GM21390 (cell line): ENCODE measurements around the gene SV2B.

Experiments used
- ATAC-seq: cut with Tn5 transposase; IDR thresholded peaks from one replicate; pipeline ENCODE4 v1.9.1; 2021; ENCODE audit not compliant: unreplicated experiment

The SV2B gene

DNA sequence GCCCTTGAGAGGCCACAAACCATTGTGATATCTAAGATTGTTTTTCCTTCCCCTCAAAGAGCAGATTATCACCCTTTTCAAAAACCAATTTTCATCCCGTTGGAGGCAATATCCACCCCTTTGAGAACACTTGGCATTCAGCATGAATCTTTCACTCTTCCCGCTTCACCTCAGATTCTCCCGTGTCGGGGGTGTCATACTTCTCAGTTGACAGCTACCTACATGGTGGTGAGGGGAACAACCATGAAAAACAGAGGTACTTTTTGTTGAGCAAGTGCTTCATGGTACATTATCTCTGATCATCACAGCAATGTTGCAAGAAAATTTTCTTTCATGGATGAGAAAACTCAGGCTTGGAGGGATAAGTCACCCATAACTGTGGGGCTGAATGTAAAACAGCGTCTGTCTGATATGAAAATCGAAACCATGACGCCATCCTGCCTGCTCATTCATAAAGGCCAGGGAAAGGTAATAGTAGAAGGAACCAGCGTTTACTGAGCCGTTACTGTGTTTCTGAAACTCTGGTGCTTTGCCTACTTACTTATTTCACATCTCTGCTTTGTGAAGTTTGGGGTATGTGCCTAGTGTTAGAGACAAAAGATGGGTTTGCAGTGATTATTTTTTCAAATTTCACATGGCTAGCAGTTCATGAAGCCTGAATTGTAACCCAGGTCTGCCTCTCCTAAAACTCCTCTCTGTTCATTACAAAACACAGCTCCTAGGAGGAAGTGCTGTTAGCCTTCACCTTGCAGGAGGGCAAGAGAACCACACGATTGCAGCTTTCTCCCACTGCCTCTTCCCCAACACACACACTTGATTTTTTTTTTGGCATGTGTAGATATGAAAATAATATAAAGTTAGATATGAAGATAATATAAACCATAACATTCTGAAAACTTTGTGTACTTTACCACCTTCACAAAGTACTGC lies 35.4 kb downstream of the SV2B start:
- ATAC-seq = peak; percentile 92

DNA sequence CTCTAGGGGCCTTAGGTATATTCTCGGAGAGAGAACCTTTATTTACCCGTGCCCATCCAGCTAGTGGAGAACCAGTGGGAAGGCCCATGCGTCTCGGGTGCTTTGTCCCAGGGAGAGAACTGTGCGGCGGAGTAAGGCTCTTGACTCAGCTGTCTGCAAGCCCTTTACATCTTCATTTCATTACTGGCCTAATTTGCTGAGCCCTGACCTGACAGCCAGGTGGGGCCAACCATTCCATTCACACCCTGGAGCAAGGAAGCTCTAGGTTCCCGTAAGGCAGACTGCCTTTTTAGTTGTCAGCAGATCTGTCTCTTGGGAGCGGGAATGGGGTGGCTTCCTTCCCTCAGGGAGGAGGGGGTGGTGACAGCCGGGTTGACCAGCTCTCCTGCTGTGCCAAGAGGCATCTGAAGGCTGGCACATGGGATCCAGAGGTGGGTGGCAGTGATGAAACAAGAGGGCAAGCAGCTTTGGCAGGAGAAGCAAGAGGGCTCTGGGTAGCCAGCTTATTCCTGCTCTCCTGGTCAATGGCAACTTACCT lies 36.4 kb downstream of the SV2B start:
- no peak for ATAC-seq

DNA sequence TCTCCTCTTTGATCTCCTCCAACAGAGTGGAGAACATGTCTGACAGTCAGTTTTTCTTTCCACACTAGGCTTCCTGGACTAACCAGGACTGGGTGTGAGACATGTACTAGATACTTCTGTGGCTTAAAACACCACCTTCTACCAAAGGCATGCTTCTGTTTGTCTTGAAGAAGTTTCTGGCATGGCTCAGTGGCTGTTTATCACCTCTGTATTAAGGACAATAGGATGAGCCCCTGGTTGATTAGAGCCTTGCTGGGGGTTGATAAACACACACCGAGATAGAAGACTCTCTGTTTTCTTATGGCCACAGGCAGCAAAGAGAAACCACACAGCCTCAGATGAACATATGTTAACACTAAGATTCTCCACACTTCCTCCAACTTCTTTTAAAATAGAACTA lies 40.5 kb downstream of the SV2B start:
- no peak for ATAC-seq

DNA sequence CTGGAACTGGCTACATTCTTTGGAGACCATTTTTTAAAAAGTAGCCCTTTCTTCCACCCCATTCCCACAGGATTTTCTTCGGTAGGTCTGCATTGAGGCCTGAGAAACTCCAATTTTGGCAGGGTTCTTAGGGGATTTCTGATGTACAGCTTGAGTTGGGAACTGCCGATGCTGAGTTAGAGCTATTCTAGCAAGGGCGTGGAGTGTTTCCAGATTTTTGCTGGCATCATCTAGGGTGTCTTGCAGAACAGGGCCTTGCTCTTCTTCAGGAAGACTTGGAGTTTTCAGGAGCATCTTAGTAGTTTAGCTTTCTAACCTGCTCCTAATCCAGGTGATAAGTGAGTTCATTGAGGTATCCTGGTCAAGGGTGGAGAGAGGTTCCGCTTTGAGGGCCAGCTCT lies 41.0 kb downstream of the SV2B start:
- no peak for ATAC-seq

DNA sequence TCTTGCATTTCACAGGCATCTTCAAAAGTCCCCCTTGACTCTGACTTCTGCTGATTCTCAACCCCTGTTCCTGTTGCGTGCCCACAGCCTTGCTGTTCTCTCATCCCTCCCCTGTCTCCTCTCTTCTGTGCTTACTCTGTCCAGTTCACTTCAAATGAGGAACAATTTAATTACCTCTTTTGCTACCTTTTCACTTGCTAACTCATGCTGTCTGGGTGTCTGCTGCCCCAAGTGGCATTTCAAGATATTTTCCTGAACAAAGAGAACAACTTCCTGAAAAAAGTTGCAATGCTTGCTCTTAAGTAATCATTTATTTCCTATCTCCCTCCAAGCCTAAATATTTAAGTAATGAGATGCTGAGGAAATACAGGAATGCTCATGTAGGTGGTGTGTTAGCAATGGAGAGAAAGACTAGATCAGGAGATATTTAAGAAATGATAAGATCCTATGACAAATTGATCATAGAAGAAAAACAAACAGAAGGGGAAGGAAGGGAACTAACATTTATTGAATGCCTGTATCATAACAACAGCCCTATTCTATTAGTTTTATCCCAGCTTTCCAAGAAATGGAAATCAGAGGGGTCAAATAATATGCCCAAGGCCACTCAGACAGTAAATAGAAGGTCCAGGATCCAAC lies 42.2 kb downstream of the SV2B start:
- no peak for ATAC-seq

DNA sequence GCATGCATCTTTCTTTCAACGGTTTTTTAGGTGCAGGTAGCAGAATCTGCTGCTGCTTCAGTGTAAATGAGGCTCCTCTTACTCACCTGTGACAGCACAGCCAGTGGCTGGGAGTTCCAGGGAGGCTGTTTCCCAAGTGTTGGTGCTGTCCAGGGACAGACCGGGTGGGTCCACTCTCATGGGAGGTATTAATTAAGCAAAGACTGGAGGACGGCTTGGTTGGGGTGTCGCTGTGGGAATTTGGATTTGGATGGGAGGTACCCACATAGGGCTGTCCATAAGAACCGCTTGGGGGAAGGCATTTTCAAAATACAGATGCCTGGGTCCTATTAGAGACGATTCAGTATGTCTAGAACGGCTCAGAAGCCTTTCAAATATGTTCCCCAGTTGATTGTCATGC lies 42.9 kb downstream of the SV2B start:
- no peak for ATAC-seq

DNA sequence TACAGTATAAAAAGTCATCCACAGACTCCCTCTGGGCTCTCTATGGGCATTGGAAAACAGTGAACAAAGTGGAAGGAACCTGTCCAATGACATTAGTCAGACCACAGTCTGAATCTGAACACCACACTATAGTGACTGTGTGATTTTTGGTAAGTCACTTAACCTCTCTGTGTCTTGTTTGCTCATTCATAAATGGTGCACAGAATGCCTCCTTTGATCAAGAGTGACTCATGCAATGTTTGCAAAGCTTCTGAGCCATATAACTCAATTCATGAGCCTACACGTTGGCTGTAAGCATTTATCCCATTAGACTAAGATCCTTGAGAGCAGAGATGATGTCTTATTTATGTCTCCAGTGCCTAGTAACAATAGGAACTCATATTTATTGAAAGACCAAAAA lies 46.7 kb downstream of the SV2B start:
- ATAC-seq = no peak

DNA sequence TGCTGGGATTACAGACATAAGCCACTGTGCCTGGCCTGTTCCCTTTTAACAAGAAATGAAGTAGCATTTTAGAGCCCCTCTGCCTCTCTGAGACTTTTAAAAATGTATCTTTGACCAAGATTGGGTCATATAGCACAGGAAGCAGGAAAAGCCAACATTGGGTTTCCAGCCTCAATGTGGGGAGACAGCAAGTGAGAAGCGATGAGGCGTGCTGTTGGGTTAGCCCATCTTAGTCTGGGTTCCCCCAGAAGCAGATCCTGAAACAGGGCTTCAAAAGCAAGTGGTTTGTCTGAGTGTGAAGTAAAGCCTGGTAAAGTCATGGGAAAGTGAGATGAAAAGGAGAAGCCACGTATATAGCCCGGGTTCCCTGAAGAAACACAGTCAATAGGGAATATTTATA lies 48.2 kb downstream of the SV2B start:
- ATAC-seq = no peak

DNA sequence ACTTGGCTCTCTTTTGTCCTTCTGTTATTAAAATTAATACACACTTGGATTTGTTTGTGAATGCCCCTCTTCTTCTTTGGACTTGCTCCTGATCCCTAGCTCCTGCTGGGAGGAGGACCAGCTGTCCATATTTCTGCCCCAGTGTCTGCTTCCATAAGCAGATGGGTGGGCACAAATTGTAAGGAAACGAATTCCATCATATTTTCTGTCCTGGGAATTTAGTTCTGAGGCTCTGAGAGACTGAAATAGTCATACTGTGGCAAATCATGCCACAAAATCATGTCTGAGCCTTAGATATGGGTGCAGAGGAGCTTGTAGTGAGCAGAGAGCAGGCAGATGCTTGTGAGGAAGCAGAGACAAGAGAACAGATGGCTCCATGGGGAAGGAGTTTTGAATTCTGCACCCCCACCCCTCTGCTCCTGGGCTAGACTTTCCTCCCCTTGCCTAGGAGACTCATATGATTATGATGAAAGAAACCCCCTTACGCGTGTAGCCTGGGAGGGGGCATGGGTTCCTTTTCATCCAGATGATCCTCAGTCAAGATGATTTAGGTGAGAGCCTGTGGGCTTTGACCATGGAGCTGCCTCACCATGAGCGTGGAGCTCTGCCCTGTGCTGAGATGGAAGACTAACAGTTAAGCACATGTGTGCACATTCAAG lies 50.6 kb downstream of the SV2B start:
- ATAC-seq = no peak

DNA sequence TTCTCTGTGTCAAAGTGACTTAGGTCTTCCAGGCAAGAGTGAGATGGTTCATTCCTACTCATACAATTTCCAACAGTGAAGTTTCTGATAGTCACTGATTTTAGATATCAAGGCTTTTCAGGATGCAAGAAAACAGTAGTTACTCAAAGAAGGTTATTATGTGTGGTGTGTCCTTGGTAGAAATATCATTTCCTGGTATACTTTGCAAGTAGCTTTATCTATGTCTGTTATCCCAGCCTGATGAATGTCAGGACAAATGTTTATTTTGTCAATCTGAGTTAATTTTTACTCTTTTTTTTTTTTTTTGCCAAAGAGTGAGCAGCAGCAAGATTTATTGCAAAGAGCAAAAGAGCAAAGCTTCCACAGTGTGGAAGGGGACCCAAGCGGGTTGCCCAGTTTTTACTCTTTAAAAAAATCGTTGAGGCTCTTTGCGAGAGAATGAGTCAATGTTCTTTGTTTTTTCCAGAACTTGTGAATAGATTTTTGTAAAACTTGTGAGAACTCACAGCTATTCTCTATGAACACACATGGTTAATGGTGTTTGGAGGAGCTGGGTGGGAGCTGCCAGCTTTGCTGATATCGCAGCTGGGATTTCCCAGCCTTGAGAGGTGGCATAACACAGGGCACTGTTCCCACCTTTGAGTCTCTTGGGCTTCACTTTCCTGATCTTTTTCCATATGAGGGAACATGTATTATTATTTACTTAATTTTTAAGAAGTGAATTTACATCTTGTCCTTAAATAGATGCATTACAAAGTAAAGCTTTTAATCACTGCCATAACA lies 51.9 kb downstream of the SV2B start:
- no peak for ATAC-seq

DNA sequence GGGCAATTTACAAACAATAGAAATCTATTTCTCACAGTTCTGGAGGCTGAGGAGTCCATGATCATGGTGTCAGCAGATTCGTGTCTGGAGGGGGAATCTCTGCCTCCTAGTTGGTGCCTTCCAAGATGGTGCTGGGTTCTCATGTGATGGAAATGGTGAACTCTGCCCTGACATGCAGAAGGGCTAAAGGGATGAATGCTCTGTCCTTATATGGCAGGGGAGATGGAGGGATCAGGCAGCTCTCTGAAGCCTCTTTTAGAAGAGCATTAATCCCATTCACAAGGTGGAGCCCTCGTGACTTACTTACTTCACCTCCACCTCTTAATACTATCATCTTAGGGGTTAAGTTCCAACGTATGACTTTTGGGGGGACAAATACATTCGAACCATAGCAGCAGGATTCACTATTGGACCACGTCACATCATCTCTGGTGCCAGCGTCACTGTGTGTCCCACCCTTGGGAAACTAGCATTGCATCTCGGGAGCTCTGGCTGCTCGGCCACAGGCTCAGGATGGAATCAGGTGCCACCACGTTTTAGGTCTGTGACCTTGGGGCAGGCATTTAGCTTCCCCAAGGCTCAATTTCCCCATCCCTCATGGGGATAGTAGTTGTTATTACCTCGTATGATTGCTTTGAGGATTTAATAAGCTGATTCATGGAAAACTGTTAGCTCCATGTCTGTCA lies 53.0 kb downstream of the SV2B start:
- ATAC-seq = no peak

DNA sequence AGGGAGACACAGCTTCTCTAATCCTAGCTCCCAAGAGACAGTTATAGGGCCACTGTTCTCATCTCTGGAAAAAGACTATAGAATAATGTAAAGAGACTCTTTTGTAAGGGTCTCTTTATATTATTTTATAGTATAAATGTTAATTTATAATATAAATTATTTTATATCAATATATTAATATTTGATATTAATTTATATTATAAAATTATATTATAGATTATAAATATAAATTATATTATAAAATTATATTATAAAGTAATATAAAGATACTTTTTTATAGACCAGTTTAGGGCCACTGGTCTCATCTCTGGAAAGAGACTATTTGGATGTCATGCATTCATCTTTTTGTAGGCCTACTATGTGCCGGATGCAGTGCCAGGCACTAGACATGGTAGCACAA lies 53.9 kb downstream of the SV2B start:
- ATAC-seq = no peak

DNA sequence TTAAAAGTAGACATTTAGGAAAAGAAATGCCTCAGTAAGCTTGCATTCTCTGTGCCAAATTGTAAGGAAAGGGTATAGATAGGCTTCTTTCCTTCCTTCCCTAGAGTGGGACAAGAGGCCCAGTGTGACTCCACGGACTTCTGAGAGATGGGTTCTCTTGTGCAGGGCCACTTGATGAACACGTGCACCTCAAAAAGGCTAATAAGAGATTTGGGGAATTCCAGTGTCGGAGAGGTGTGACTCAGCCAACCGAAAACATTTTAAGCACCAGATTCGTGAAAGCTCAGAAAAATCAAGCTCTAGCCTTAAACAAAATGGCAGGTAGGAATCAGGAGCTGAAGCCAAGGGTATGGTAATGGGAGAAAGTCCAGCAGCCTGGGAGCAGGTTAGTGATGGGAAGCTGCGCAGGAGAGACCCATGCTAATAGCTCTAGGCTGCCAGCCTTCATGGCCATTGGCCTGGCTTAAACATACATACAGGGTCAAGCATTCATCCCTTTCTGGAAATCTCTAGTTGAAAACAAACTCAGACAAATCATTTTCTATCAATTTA lies 56.2 kb downstream of the SV2B start:
- ATAC-seq = no peak

DNA sequence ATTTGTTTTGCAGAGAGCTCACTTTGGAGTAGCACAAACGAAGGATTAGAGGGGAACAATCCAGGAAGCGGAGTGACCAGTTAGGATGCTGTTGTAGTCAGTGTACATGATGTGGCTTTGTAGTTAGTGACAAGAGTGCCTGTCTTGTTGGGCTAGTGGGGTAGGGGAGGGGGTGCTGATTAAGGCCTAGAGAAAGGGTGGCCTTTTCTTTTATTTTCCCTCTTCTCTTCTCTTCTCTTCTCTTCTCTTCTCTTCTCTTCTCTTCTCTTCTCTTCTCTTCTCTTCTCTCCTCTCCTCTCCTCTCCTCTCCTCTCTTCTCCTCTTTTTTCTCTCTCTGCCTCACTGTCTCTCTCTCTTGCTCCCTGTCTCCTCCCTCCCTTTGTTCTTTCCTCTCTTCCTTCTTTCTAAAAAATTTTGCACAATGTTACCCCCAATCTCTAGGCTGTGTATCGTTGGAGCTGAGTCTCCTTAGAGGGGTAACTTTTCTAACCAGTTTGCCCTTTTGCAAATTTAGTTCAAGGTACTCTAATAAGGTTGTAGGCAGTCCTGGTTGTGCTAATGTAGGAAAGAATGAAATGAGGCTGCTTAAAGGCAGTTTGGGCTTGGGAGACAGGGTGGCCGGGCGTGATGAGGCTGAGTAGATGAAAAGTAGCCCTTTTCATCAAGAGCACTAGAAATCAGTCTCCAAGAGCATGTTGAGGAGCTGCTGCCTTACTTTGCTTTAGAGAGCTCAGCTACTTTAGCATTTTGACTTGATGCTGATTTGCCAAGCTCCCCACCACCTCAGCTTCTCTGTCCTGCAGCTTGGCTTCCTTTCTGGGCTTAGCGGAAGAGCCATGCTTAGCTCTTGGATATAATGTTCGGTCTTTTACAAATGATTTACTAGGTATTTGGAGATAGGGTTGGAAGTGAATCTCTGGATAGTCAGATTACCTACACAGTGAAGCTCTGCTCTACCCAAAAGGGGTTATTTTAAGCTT lies 58.6 kb downstream of the SV2B start:
- ATAC-seq = no peak

DNA sequence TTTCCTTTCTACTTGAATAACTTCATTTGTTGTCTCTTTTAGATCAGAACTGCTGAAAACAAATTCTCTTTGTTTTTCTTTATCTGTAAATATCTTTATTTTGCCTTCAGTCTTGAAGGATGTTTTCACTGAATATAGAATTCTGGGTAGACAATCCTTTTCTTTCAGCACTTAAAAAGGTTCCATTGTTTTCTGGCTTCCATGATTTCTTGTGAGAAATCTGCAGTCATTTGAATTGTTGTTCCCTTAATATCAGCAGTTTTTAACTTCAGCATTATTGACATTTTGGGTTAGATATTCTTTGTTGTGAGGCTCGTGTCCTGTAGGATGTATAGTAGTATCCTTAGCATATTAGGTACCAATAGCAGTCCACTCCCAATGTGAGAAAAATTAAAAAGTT lies 65.8 kb downstream of the SV2B start:
- no peak for ATAC-seq

DNA sequence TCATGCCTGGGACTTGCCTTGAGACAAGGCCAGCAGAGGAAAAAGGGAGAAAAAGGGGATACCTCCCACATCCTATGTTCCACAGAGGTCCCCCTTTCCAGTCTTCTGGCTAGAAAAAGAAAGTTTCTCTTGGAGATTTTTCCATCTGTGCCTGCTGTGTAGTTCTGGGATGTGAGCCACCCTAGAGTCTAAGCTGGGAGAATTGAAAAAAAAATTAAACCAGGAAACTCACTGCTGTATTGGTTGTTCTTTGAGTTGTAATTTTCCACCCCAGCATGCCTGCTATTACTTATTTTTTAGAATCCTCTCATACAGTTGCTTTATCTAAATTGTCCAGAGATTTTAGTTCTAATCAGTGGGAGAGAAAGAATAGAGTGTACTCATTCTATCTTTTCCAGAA lies 68.4 kb downstream of the SV2B start:
- ATAC-seq = no peak

DNA sequence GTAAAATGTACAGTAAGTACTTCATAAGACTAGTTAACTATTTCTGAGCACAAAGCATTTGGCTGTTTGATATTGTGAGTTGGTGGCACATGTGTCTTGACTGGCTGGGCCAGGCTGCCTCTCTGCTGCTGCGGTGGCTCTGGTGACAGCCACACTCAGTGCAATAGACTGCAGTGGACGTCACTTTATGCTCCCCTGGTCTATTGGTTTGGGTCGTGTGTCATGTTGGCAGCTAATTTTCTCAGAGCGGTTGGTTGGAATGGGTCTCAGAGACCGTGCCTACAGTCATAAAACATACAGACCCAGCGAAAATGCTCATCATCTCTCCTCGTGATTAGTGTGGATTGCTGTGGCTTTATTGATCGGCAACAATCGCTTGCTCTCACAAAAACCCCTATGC lies 71.3 kb downstream of the SV2B start:
- ATAC-seq = no peak

DNA sequence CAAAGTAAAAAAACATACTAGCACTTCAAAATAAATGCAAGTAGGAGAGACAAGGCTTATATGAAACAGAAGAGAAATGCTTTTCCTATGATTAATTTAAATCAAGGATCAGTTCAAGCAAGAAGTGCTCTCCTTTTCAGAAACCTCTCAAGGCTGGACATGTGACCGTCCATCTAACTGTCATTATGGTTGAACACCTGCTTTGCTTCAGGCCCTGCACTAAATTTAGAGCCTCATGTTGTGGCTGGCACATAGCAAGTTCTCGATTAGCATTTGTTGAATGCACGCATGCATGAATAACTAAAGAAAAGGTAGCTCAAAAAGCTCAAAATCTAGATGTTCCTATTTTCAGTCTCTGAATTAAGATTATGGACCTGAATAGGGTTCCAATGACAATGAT lies 82.0 kb downstream of the SV2B start:
- ATAC-seq = no peak

DNA sequence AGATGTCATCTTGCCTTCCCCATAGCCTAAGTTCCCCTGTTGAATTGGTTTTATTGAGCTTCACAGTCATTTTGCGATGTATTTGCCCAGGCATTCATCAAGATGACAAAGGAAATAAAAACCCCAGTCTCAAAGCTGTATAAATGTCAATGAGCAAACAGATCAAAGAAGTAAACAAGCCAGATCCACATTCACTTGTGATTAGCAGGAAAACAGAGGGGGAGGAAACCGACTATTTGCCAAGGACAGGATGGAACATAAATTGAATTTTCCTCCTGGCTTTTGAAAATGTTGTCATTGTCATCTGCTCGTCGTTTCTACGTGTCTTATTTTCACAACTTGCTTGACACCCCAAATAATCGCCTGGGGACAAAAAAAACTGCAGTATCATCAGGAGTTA lies 83.5 kb downstream of the SV2B start:
- no peak for ATAC-seq
